Activated naive CD4-positive, alpha-beta T cell treated with anti-CD3 and anti-CD28 coated beads, Interleukin-2, amount 10 ng/mL, durations not matched to agents 7 days and 5 days (primary cell): Measurements from ENCODE around the gene DDB1.
A peak's percentile ranks its signal among the peaks of the same experiment; 100 is the strongest.

Experiments used
- CTCF ChIA-PET: fragments of 350-600 bp; sonication (Branson Sonifier 250); formaldehyde crosslinking; loops from one replicate; lab custom pipeline; 2021; ENCODE audit warnings: antibody characterized with exemption; lab: Charles Lee
- DNase-seq: peaks from one replicate; pipeline ENCODE4 v3.0.0-alpha.2; 2020
- H3K27ac Mint-ChIP-seq: one replicate; pipeline ENCODE4 v1.8.0; 2021; ENCODE audit warnings: mild to moderate bottlenecking, moderate library complexity, mixed read lengths
- H3K27me3 Mint-ChIP-seq: one replicate; pipeline ENCODE4 v1.8.0; 2021; ENCODE audit warnings: mild to moderate bottlenecking, mixed read lengths
- H3K36me3 Mint-ChIP-seq: one replicate; pipeline ENCODE4 v1.8.0; 2021; ENCODE audit warnings: mixed read lengths
- H3K4me1 Mint-ChIP-seq: one replicate; pipeline ENCODE4 v1.8.0; 2021; ENCODE audit warnings: mixed read lengths
- H3K4me3 Mint-ChIP-seq: one replicate; pipeline ENCODE4 v1.8.0; 2021; ENCODE audit warnings: mild to moderate bottlenecking, moderate library complexity, mixed read lengths
- H3K9me3 Mint-ChIP-seq: one replicate; pipeline ENCODE4 v1.8.0; 2021; ENCODE audit warnings: mixed read lengths

The DDB1 gene

DNA sequence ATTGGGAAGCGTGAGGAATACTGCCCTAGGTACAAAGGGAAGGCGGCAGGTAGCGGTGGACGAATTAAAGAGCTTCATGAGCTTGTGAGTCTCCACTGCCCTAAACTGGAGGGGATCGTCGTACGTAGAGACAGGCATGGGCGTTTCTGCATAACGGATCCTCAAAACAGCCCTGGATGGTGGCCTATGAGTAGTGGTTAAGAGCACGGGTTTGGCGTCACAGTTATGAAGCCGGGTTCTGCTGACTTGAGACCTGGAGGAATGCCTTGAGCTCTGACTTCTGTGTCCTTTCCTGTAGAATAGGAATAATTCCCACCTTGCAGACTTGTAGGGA is 29.6 kb upstream of the DDB1 start:
- CTCF ChIA-PET: interaction anchor here (1.3 to 6.1 kb wide), 7 partner anchors 21 to 73 kb away, joined by 3 to 48 read pairs (median 7); partner anchors contain the start of genes DDB1, TKFC and TMEM216
- peak overlapping the region; percentile 99 for H3K27ac Mint-ChIP-seq
- no peaks in the 10 kb centered on the region for H3K27me3 Mint-ChIP-seq
- DNase-seq: peak; percentile 60
- H3K4me1 Mint-ChIP-seq: peaks cover 45% of the 10 kb centered on the region
- no peaks in the 10 kb centered on the region for H3K9me3 Mint-ChIP-seq
- H3K36me3 Mint-ChIP-seq: peaks cover 29% of the 10 kb centered on the region
- H3K4me3 Mint-ChIP-seq: peak overlapping the region; percentile 100

DNA sequence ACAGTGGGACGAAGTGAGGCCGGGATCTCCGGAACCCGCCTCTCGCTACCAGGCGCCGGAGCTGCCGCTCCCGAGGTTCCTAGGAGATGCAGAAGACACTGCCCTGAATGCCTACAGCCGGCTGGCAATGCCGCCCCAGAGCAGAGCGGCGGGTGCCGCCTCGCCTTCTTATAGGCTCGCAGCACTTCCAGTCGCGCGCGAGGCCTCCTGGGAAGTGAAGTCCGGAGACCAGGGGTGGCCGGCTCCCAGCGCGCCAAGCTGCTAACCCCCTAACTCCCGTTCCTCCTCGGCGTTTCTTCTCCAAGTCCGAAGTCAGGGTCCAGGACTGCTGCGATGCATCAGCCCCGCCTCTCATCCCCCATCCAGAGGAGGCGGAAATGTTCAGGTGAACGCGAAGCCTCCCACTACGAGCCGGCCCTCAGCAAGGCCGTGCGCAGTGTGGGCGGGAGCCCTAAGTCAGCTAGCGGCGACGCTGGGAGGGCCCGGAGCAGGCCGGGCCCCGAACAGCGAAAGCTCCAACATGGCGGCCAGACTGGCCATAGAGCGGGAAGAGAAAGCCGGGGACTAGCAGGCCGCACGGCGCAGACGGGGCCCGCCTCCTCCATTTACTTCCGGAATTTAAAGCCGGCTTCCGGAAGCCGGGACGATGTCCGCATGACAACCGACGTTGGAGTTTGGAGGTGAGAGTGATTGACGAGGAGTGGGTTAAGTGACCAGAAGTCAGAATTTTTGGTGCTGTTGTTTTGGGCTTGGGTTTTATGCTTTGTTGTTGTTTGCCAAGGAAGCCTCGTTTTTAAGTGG is 29.0 kb upstream of the DDB1 start, which contains the start of the genes CYB561A3 and TMEM138:
CYB561A3 (minus strand) TSS at position 142 of the 801 bp plus-strand sequence. CDS start 5,169 bp downstream, outside the sequence.
TMEM138 (plus strand) TSS at position 634 of the 801 bp plus-strand sequence. CDS start 2,017 bp downstream, outside the sequence.
- peak within 1 kb of the TSS; percentile 99 for H3K27ac Mint-ChIP-seq
- H3K4me3 Mint-ChIP-seq: peak within 1 kb of the TSS; percentile 100
- peaks cover 49% of the 10 kb centered on the region for H3K4me1 Mint-ChIP-seq
- H3K36me3 Mint-ChIP-seq: peaks cover 24% of the 10 kb centered on the region
- DNase-seq: peak; percentile 95
- H3K27me3 Mint-ChIP-seq: no peaks in the 10 kb centered on the region
- no peaks in the 10 kb centered on the region for H3K9me3 Mint-ChIP-seq
- CTCF ChIA-PET: interaction anchor here (1.1 to 6.1 kb wide), 9 partner anchors 20 to 73 kb away, joined by 3 to 48 read pairs (median 4); partner anchors contain the start of genes DDB1, TKFC and TMEM216

DNA sequence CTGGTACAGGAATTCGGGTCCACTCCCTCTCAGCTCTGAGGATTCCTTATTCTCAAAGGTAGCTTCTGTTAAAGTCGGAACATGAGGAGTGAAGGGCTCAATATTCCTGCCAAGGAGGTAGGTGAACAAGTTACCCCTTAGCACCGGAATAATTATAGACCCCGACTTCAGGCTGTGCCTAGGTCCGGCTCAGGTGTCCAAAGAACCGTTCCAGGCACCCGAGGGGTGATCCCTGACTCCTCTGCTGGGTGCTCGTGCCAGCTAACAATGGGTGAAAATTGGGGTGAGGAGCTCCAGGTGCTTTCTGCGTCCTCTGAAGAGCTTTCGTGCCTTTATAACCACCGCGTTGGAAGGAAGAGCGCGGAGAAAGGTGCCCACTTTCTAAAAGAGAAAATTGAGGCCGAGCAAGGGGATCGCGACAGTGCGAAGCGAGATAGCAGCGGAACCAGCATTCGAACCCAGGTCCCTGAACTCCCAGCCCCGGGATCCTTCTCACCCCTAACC is 28.4 kb upstream of the DDB1 start:
- Mint-ChIP-seq H3K4me3 (peak overlapping the region; percentile 100), H3K27me3 (no peaks in the 10 kb centered on the region), H3K9me3 (no peaks in the 10 kb centered on the region), H3K27ac (peak overlapping the region; percentile 99), H3K36me3 (peaks cover 18% of the 10 kb centered on the region), H3K4me1 (peaks cover 51% of the 10 kb centered on the region)
- no peak for DNase-seq
- CTCF ChIA-PET: interaction anchor here (1.1 to 6.1 kb wide), 6 partner anchors 22 to 65 kb away, joined by 3 to 48 read pairs (median 5); partner anchors contain the start of genes DDB1 and TKFC

DNA sequence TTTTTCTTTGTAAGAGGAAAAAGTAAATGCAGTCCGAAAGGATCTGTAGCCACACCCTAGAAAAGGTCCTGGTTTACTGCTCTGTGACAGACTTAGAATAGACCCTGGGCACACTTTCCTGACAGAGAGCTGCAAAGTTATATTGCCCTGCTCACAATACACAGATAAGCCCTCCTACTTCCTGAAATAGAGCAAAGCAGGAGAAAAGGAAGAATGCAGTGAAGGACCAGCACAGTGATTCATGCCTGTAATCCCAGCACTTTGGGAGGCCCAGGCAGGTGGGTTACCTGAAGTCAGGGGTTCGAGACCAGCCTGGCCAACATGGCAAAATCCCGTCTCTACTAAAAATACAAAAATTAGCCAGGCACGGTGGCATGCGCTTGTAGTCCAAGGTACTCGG is 26.6 kb upstream of the DDB1 start:
- peak overlapping the region; percentile 100 for H3K4me3 Mint-ChIP-seq

DNA sequence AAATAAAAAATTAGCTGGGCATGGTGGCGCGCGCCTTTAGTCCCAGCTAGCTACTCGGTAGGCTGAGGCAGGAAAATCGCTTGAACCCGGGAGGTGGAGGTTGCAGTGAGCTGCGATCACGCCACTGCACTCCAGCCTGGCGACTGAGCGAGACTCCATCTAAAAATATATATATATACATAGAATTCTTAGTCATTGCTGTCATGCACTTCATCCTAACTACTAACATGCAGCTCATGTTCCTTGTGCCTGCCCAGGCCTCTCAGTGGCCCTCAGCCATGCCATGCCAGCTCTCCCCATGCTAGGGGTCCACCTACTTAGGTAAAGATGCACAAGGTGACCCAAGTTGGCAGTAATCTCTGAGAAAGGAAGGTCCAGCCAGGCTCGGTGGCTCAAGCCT is 25.7 kb upstream of the DDB1 start:
- no peak for DNase-seq
- CTCF ChIA-PET: interaction anchor here (6.1 kb wide), 1 partner anchor 22 kb away, joined by 48 read pairs; no protein-coding TSS in a partner anchor
- H3K9me3 Mint-ChIP-seq: no peaks in the 10 kb centered on the region
- no peak overlapping the region for H3K4me3 Mint-ChIP-seq
- no peak overlapping the region for H3K27ac Mint-ChIP-seq
- peaks cover 19% of the 10 kb centered on the region for H3K36me3 Mint-ChIP-seq
- H3K27me3 Mint-ChIP-seq: no peaks in the 10 kb centered on the region
- peaks cover 48% of the 10 kb centered on the region for H3K4me1 Mint-ChIP-seq

More for the DNA sequence above, 26.6 kb upstream of the DDB1 start:
- DNase-seq: no peak
- CTCF ChIA-PET: interaction anchor here (0.9 to 6.1 kb wide), 2 partner anchors 23 to 26 kb away, joined by 4 to 48 read pairs; no protein-coding TSS in a partner anchor
- Mint-ChIP-seq H3K27me3 (no peaks in the 10 kb centered on the region), H3K36me3 (peaks cover 18% of the 10 kb centered on the region), H3K27ac (peak overlapping the region; percentile 49), H3K4me1 (peaks cover 53% of the 10 kb centered on the region), H3K9me3 (no peaks in the 10 kb centered on the region)

DNA sequence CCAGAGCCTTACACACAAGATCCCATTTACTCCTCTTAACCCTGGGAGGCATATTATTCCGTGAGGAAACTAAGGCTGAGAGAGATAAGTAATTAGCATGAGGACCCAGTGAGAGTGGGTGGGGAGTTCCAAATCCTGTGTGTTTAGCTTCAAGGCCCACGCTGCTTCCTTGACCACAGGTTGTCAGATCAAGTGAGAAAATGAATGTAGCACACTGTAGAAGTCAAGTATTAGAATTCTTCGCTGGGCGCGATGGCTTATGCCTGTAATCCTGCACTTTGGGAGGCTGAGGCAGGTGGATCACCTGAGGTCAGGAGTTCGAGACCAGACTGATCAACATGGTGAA is 25.0 kb upstream of the DDB1 start:
- Mint-ChIP-seq H3K9me3 (no peaks in the 10 kb centered on the region), H3K4me3 (no peak overlapping the region), H3K36me3 (peaks cover 21% of the 10 kb centered on the region), H3K27ac (no peak overlapping the region), H3K27me3 (no peaks in the 10 kb centered on the region), H3K4me1 (peaks cover 41% of the 10 kb centered on the region)
- no peak for DNase-seq
- CTCF ChIA-PET: interaction anchor here (0.7 to 6.1 kb wide), 4 partner anchors 21 to 28 kb away, joined by 3 to 48 read pairs (median 5); no protein-coding TSS in a partner anchor

DNA sequence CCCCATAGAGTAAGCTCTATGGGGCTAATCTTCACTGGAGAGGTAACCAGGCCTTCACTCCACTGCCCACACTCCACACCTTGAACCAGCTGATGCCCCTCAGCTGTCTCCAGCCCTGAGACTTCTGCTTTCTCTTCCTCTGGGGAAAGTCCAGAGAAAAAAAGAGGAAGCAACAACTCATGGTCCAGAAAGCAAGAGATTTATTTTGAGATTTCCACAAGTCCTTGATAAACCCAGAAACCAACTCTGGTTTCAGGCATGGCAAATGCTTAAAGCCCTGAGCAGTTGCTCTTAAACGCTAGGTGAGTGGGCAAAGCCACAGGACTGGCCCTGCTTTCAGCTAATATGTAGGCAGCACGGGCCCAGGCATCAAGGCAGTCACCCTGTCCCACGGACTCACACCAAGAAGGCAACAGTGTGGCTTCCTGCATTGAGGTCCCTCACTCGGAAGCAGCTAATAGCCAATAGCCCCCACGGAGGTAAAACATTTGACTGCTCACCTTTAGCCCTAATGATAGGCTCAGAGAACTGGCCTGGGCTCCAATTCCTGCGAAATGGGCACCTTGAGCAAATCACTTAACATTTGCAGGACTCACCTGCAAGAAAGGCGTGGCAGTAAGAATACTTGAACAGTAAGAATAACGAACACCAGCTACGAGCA is 24.5 kb upstream of the DDB1 start:
- H3K4me1 Mint-ChIP-seq: peaks cover 35% of the 10 kb centered on the region
- DNase-seq: no peak
- CTCF ChIA-PET: interaction anchor here (0.7 to 2.5 kb wide), 4 partner anchors 21 to 103 kb away, joined by 3 to 7 read pairs (median 4); no protein-coding TSS in a partner anchor
- peaks cover 22% of the 10 kb centered on the region for H3K36me3 Mint-ChIP-seq
- no peak overlapping the region for H3K4me3 Mint-ChIP-seq
- no peaks in the 10 kb centered on the region for H3K9me3 Mint-ChIP-seq
- no peak overlapping the region for H3K27ac Mint-ChIP-seq
- no peaks in the 10 kb centered on the region for H3K27me3 Mint-ChIP-seq

DNA sequence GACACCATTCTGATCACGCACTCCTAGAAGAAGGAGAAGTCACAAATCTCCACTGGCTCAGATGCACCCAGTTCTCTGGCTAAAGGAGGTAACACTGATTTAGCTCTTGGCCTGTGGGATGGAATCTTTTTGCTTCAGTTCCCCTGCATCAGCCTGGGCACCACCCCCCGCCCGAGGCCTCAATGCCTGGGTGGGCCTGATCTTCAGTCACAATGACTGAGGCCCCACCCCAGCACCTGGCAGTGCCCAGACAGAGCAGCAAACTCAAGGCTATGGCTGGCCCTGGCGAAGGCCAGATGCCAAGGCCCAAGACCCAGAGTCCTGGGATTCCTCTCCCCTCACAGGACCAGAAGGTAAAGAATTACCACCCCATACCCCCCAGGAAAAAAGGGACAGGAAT is 23.8 kb upstream of the DDB1 start:
- H3K4me1 Mint-ChIP-seq: peaks cover 33% of the 10 kb centered on the region
- no peak overlapping the region for H3K27ac Mint-ChIP-seq
- H3K9me3 Mint-ChIP-seq: no peaks in the 10 kb centered on the region
- no peak overlapping the region for H3K4me3 Mint-ChIP-seq
- H3K27me3 Mint-ChIP-seq: no peaks in the 10 kb centered on the region
- DNase-seq: no peak
- CTCF ChIA-PET: interaction anchor here (1.1 to 3.4 kb wide), 5 partner anchors 11 to 102 kb away, joined by 3 to 18 read pairs (median 3); no protein-coding TSS in a partner anchor
- peaks cover 19% of the 10 kb centered on the region for H3K36me3 Mint-ChIP-seq

DNA sequence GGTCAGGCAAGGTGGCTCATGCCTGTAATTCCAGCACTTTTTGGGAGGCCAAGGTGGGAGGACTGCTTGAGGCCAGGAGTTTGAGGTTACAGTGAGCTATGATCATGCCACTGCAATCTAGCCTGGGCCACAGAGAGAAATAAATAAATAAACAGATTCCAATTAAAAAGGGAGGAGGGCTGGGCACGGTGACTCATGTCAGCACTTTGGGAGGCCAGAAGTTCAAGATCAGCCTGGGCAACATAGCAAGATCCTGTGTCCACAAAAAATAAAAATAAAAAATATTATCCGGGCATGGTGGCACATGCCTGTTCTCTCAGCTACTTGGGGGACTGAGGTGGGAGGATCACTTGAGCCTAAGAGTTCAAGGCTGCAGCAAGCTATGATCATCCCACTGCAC is 21.3 kb upstream of the DDB1 start:
- Mint-ChIP-seq H3K36me3 (peaks cover 23% of the 10 kb centered on the region), H3K4me1 (peaks cover 14% of the 10 kb centered on the region), H3K27ac (no peak overlapping the region), H3K27me3 (no peaks in the 10 kb centered on the region), H3K4me3 (no peak overlapping the region), H3K9me3 (no peaks in the 10 kb centered on the region)
- CTCF ChIA-PET: interaction anchor here (0.8 to 3.4 kb wide), 4 partner anchors 18 to 81 kb away, joined by 3 to 18 read pairs (median 4); no protein-coding TSS in a partner anchor
- DNase-seq: no peak

DNA sequence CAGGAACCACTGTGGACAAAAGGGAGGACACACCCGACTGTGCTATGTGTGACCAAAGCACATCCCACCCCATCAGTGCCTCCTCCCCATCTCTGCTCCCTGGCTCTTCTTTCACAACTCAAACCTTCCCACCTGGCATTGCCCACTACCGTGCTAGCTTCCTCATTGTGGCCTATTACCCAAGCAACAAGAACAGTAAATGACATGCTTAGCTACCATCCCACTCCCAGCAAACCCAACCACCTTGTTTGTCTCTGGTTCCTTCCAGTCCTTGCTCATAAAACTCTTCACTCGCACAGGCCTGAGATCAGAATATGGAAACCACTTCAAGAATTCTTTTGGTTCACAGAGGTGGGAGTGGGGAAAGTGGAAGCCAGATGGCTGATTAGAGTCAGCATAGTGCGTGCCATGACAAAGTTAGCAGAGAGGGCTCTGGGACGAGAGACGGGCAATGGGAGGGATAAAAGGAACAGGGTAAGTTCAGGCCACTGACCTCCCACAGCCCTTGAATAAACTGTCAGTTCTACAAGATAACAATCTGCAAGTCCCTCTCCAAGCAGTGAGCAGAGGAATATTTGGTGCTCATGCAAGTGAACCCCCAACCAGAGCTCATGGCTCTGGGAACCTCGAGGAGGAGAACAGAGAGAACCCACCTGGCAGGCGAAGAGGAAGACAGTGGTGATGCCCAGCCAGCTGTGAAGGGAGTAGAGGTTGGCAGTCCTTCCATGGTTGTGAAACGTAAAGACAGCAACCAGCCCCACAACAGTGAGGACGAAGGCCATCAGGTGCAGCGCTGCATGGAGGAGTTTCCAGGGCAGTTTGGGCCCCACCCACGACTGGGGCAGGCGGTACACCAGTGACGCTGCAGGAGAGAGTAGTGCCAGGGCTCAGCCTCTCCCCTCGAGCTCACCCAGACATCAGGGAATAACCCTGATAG is 20.5 kb upstream of the DDB1 start:
- Mint-ChIP-seq H3K4me1 (peaks cover 11% of the 10 kb centered on the region), H3K27ac (no peak overlapping the region), H3K9me3 (no peaks in the 10 kb centered on the region), H3K4me3 (no peak overlapping the region), H3K27me3 (no peaks in the 10 kb centered on the region), H3K36me3 (peaks cover 27% of the 10 kb centered on the region)
- DNase-seq: no peak
- CTCF ChIA-PET: interaction anchor here (0.8 to 3.4 kb wide), 3 partner anchors 17 to 82 kb away, joined by 3 to 18 read pairs (median 3); no protein-coding TSS in a partner anchor

DNA sequence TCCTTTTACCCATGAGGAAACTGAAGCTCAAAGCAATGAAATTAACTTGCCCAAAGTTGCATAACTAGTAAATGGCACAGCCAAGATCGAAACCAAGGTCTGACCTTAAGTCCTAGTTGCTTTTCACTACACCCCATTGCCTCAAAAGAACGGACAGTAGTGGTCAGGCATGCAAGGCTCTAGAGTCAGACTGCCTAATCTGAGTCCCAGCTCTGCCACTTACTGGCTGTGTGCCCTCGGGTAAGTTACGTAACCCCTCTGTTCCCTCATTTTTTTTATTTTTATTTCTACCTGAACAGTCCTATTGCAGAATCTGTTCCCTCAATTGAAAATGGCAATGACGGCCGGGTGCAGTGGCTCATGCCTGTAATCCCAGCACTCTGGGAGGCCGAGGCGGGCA is 19.1 kb upstream of the DDB1 start:
- no peak overlapping the region for H3K4me3 Mint-ChIP-seq
- no peaks in the 10 kb centered on the region for H3K9me3 Mint-ChIP-seq
- H3K36me3 Mint-ChIP-seq: peaks cover 27% of the 10 kb centered on the region
- H3K27ac Mint-ChIP-seq: no peak overlapping the region
- no peaks in the 10 kb centered on the region for H3K27me3 Mint-ChIP-seq
- CTCF ChIA-PET: interaction anchor here (0.9 to 1.2 kb wide), 2 partner anchors 16 to 33 kb away, joined by 3 read pairs; no protein-coding TSS in a partner anchor
- DNase-seq: no peak
- peaks cover 4% of the 10 kb centered on the region for H3K4me1 Mint-ChIP-seq

DNA sequence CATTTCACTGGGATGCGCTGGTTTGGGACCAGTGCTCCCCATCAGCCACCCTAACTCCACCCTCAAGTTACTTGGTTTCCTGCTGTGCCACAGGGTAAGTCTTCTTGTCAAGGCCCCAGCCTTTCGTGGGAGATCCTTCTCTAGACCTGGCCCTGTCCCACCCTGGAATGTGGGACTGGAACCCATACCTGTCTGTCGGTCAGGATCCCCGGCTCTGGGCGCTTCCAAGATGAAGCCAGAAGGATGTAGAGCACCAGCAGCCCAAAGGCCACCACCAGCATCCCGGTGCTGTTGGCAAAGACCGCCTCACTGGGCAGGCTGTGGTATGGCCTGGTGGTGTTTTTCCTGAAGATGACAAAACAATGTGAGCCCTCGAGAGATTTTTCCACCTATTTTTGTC is 17.9 kb upstream of the DDB1 start:
- DNase-seq: no peak
- H3K27me3 Mint-ChIP-seq: no peaks in the 10 kb centered on the region
- H3K4me1 Mint-ChIP-seq: no peaks in the 10 kb centered on the region
- H3K4me3 Mint-ChIP-seq: no peak overlapping the region
- CTCF ChIA-PET: no interaction called here
- peak overlapping the region; percentile 37 for H3K27ac Mint-ChIP-seq
- peaks cover 26% of the 10 kb centered on the region for H3K36me3 Mint-ChIP-seq
- H3K9me3 Mint-ChIP-seq: no peaks in the 10 kb centered on the region

DNA sequence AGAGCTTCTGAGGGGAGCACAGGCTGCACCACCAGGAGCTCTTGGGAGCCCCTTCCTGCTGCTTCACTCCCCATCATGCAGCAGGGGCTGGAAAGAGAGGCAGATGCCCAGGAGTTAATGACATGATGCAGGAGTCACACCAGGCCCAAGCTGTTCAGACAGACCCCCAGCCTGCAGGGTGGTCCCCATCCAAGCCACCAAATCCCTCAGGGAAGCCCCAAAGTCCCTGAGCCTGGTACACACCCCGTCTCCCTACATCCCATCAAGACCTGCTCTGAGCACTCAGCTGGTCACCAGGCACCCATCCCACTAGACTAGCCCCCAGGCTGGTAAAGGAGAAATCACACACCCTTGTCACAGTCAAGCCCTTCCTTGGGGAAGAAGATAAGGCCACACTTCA is 17.4 kb upstream of the DDB1 start:
- Mint-ChIP-seq H3K27ac (peak overlapping the region; percentile 37), H3K27me3 (no peaks in the 10 kb centered on the region)
- CTCF ChIA-PET: interaction anchor here (0.8 kb wide), 1 partner anchor 35 kb away, joined by 4 read pairs; no protein-coding TSS in a partner anchor

More for the DNA sequence above, 17.4 kb upstream of the DDB1 start:
- DNase-seq: no peak
- no peaks in the 10 kb centered on the region for H3K4me1 Mint-ChIP-seq
- no peaks in the 10 kb centered on the region for H3K9me3 Mint-ChIP-seq
- H3K36me3 Mint-ChIP-seq: peaks cover 26% of the 10 kb centered on the region
- no peak overlapping the region for H3K4me3 Mint-ChIP-seq
